ENCODE results near the gene VSX1. TPM values are rescaled to one million over a fixed set of nuclear protein-coding genes. Genes with fewer than 3 reads are reported as not detected.

Gene VSX1
- total RNA-seq (2014; rRNA removed; shearing (Covaris generic)), result 2.8 and 3.8 TPM in 2 replicates

DNA sequence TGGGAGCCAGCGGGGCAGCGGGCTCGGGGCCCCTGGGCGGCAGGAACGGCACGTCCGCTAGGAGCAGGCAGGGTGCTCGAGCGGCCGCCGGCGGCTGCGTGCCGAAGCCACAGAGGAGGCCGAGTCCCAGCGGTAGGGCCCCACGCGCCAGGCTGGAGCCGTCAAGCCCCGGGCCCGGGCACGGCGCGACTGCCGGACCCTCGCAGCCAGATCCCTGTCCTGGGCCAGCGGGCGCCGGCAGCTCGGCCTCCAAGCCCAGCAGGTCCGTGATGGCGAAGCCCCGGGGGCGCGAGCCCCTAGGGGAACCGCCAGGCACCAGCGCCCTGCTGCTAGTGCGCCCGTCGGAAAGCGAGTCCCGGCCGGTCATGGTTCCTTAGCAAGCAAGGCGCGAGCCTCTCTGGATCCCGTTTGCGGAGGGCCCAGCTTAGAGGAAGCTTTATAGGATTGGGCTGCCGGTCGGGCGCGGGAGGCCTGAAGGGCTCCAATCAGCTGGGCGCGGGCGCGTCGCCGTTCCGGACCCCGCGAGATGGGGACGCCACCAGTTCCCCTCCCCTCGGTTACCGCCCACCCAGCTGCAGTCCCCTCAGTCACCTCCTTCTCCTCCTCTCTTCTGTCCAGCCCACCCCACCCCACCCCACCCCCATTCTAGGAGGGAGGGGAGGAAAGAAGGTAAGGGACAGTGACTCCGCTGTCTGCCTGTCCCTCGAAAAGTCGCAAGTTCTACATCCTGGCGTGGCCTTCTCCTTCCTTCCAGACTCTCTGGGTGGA is at the start of gene VSX1:
Gene VSX1, minus strand, starts transcription at position 412 of the 768 bp plus-strand sequence. Its CDS starts 45 bp downstream, at position 367.
- DNase-seq (ENCODE audit: low read depth), result no peak

DNA sequence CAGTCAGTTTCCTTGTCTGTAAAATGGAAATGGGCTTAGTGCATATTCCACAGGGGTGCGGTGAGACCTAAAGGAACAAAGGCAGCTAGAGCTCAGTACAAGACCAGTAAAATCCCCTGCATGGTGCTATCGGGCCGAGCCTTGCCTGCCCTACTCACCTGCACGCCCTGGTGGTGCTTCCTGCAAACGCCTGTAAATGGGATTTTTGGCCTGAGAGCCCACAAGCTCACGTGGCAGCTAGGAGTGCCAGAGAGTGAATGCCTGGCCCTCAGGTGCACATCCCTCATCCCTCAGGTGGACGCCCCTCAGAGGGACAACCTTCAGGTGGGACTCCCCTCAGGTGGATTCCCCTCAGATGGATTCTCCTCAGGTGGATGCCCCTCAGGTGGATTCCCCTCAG is 48.0 kb upstream of the VSX1 start:
- DNase-seq (ENCODE audit: low read depth), result no peak

DNA sequence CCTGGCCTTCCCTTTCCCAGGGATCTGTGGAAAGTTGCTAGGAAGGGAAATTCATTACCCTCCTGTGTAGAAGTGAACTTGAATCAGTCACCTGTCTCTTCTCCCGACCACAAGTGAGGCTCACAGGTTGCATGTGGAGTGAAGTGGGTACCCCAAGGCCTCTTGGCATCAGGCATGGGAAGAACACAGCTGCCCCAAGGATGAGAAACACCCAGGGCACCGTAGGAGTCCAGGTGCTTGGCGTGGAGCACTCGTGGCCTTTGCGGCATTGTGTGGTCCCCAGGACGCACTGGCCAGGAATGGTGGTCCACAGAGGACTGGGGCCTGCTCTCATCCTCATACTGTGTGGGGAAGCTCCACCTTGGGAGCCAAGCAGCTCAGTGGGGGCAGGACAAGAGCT is 47.5 kb upstream of the VSX1 start:
- no peak for DNase-seq (ENCODE audit: low read depth)

DNA sequence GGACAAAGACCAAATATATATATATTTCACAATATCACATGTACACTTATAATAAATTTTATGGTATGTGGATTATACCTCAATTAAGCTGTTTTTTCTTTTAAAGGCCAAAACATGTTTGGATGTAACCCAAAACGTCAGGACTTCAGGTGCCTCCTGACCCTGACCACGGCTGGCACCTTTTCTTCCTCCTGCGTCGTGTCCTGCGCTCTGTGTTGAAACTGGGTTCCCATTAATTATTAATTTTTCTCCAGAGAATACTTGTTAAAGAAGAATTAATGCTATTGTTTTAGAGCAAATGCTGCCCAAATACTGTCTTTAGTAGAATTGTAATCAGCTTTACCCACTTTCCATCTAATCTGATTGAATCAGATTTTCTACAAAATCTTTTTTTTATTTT is 46.7 kb upstream of the VSX1 start:
- no peak for DNase-seq (ENCODE audit: low read depth)

DNA sequence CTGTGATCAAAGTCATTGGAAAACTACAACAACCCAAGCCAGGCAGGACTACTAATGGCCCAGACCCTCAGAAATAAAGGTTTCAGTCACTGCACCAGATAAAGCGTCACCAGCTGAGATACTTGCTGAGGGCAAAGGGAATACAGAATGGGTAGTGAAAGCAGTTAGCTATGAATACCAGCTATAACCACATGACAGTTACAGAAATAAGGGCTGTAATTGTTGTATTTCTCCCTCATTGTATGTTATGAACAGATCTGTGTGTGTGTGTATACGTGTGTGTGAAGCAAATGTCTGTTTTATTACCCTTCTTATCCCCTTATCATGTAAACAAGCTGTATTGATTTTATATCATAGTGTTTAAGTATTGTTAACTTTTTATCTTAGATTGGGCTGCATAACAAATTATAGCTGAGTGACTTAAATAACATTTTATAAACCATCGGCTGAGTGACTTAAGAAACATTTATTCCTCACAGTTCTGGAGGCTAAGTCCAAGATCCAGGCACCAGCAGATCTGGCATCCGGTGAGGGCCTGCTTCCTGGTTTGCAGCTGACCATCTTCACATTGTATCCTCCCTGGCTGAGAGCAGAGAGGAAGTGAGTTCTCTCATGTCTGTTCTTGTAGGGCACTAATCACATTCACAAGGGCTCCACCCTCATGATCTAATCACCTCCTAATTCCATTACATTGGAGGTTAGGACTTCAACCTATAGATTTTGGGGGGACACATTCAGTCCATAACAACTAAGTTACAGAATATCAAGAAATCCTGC is 46.0 kb upstream of the VSX1 start:
- no peak for DNase-seq (ENCODE audit: low read depth)

GRCh38 chr20:25126204-25127029 is 44.5 kb upstream of the VSX1 start:
- DNase-seq (ENCODE audit: low read depth), result no peak

DNA sequence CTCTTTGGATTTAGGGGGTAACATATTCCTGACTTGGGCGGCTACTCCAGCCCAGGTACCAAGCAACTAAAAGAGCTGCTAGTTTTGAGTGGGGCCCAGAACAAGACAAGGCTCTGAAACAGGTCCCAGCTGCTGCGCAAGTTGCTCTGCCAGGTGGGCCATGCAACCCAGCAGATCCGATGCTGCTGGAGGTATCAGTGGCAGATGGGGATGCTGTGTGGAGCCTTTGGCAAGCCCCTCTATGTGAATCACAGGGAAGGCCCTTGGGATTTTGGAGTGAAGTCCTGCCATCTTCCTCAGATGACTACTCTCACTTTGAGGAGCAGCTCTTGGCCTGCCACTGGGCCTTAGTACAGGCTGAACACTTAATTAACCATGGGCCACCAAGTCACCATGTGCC is 43.7 kb upstream of the VSX1 start:
- no peak for DNase-seq (ENCODE audit: low read depth)

DNA sequence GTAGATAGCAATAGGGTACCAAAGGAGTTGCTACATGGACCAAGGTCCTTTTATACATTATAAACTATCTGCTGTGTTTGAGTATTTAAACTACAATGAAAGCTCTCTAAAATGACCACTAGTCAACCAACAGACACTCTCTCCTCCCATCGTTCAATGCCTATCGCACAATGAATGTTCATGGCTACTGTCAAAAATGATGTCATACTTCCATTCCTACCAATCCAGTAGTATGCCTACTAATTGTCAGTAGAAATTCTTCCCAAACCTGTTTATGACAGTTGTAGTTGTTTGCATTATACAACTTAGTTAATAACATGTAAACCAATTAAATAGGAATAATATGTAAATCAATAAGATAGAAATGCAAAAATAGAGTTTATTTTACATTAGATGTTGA is 39.0 kb upstream of the VSX1 start:
- DNase-seq (ENCODE audit: low read depth), result no peak

DNA sequence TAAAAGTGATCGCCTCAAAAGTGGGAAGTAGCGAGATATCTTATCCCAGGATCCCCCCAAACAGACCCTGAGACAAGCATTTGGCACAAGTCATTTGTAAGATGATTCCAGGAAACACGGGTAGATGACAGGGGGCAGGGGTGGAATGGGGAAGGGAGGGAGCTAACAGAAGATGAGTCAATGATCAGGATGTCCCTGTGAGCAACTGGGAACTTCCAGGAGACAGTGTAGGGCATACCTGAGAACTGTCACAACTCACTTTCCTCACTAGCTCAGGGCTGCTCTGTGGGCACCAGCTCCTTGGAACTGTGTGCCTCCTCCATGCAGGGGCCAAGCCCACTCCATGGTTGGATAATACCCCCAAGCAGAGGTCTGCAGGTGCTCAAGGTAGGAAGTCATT is 38.5 kb upstream of the VSX1 start:
- DNase-seq (ENCODE audit: low read depth), result no peak

DNA sequence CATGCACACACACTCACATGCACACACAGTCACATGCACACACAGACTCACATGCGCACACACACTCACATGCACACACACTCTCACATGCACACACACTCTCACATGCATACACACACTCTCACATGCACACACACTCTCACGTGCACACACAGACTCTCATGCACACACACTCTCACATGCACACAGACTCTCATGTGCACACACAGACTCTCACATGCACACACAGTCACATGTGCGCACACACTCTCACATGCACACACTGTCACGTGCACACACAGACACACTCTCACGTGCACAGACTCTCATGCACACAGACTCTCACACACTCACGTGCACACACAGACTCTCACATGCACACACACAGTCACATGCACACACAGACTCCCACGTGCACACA is 36.6 kb upstream of the VSX1 start:
- DNase-seq (ENCODE audit: low read depth), result no peak

GRCh38 chr20:25117990-25118389 is 36.0 kb upstream of the VSX1 start:
- DNase-seq (ENCODE audit: low read depth), result no peak

- DNase-seq (ENCODE audit: low read depth), result no peak
Observed at GRCh38 chr20:25116739-25117458, 35.0 kb upstream of the VSX1 start.

DNA sequence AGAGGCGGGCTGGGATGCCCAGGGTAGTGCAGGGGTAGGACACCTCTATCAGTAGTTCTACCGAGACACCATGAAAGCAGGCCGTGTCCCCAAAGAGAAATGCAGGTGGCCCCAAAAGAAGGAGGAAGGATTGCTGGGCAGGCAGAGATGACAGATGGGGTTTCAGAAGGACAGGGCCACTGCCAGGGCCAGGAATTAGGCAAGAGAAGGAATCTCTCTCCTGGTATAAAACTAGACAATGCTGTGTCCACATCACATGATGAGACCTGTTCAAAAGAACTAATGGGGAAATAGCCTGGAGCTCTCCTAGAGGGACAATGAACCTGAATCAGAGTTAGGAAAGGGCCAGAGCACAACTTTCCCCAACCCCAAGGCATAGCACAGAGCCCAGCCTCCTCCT is 21.6 kb upstream of the VSX1 start:
- DNase-seq (ENCODE audit: low read depth), result no peak

DNA sequence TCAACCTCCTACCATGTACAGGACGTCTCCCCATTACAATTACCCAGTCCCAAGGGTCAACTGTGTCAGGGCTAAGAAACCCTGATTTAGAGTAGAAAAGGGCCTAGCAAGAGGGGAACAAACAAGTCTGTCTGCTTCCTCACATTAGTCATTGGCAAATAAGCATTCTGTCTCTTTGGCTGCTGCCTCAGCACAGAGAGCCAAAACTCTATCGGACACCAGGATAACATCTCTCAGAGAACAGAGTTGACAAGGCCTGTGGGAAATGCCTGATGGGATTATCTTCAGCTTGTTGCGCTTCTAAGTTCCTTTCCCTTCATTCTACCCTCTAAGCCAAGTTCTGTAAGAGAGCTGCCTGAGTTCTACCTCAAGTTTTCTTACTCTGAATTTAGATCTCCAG is 19.0 kb upstream of the VSX1 start:
- DNase-seq (ENCODE audit: low read depth), result no peak

- no peak for DNase-seq (ENCODE audit: low read depth)
Observed at GRCh38 chr20:25099601-25100140, 17.7 kb upstream of the VSX1 start.

- DNase-seq (ENCODE audit: low read depth), result no peak
Observed at GRCh38 chr20:25097498-25097897, 15.6 kb upstream of the VSX1 start.

- DNase-seq (ENCODE audit: low read depth), result no peak
Observed at GRCh38 chr20:25090492-25091429, 8.8 kb upstream of the VSX1 start.

- no peak for DNase-seq (ENCODE audit: low read depth)
Observed at GRCh38 chr20:25089662-25090061, 7.7 kb upstream of the VSX1 start.

DNA sequence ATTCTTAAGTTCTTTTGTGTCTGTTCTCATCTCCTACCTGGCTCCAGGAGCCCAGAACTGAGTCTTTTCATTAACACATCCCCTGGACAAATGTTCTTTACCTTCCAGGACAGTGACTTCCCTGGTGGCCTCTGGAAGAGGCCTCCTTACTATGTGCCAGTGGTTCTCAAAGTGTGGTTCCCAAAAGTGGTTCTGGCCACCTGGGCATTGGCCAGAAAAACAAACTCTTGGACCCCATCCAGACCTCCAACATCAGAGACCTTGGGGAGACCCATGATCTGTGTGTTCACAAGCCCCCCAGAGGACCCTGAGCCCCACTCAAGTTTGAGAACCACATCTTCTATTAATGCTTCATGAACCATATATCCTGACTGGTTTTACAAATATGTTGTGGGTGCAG is 7.2 kb upstream of the VSX1 start:
- no peak for DNase-seq (ENCODE audit: low read depth)

GRCh38 chr20:25088267-25088666 is 6.3 kb upstream of the VSX1 start:
- no peak for DNase-seq (ENCODE audit: low read depth)
